ENCODE results near the gene ERCC3. TPM values are rescaled to one million over a fixed set of nuclear protein-coding genes. Genes with fewer than 3 reads are reported as not detected.

Gene ERCC3
- total and polyA plus RNA-seq, 2 donors (not counting 3 experiments of a cell fraction or from before 2014, with no cell fraction given), result 40.7 to 47.3 TPM

- intact Hi-C loops (cut with micrococcal nuclease) (no loop called here), dilution Hi-C loops (cut with MboI; ENCODE audit: extremely low pct_ligation_motif_present, low sequenced_read_pairs) (no loop called here)
- Histone ChIP-seq H3K4me3 (replicated peaks in 1 of 3; ENCODE audit: insufficient read depth in 1 of 3, low read depth in 1 of 3, low read length in 3 of 3) (no peak overlapping the region), H3K27me3 (ENCODE audit: control insufficient read depth in 2 of 2, insufficient read depth in 2 of 2, low read length in 2 of 2) (no peaks in the 10 kb centered on the region), H3K27ac (ENCODE audit: insufficient read depth, low read depth, low read length) (no peak overlapping the region), H3K4me2 (ENCODE audit: insufficient read depth, low read length) (no peak overlapping the region), H3K36me3 (ENCODE audit: control insufficient read depth in 2 of 2, extremely low read depth in 1 of 2, insufficient read depth in 2 of 2, low read length in 2 of 2) (no peaks in the 10 kb centered on the region), H3K9ac (replicated peaks; ENCODE audit: extremely low read depth, insufficient read depth, low read length) (no peak overlapping the region), H3K79me2 (ENCODE audit: control insufficient read depth, insufficient read depth, low read length) (no peaks in the 10 kb centered on the region), H3K4me1 (ENCODE audit: control insufficient read depth, extremely low read depth, insufficient read depth, low read length) (no peaks in the 10 kb centered on the region), H4K20me1 (replicated peaks; ENCODE audit: control insufficient read depth, extremely low read depth, insufficient read depth, low read length) (no peaks in the 10 kb centered on the region), H3K9me1 (replicated peaks; ENCODE audit: control insufficient read depth, extremely low read depth, insufficient read depth, low read length) (no peaks in the 10 kb centered on the region), H2AFZ (ENCODE audit: low read depth, low read length) (no peak overlapping the region), H3K9me3 (replicated peaks; ENCODE audit: control insufficient read depth, insufficient read depth, low read length) (no peaks in the 10 kb centered on the region)
- FAIRE-seq (no peak), DNase-seq (ENCODE audit: low read depth, low spot score) (no peak)
- TF ChIP-seq JUN (IDR thresholded peaks at IDR 0.05; ENCODE audit: borderline replicate concordance, insufficient read depth, insufficient read length, low read depth), result no peak
- no peak for TF ChIP-seq MYC (IDR thresholded peaks at IDR 0.05; ENCODE audit: low read depth, low read length)
- no peak for TF ChIP-seq EZH2 (IDR thresholded peaks at IDR 0.05; ENCODE audit: borderline replicate concordance, low read depth, low read length, severe bottlenecking)
- no peak for TF ChIP-seq POLR2AphosphoS5 (IDR thresholded peaks at IDR 0.05; ENCODE audit: insufficient read depth, low read depth, low read length)
- TF ChIP-seq POLR2A (IDR thresholded peaks at IDR 0.05; ENCODE audit: low read depth, low read length), result no peak
- BruUV-seq (replicated peaks), result no TSS peak
- POLR2A ChIA-PET, result no interaction called here
- CTCF ChIA-PET, result interaction anchor here (1.1 to 1.9 kb wide), 2 partner anchors 123 to 149 kb away, joined by 3 to 7 read pairs; no protein-coding TSS in a partner anchor
Measured at GRCh38 chr2:127330753-127331152, 36.8 kb upstream of the ERCC3 start.

DNA sequence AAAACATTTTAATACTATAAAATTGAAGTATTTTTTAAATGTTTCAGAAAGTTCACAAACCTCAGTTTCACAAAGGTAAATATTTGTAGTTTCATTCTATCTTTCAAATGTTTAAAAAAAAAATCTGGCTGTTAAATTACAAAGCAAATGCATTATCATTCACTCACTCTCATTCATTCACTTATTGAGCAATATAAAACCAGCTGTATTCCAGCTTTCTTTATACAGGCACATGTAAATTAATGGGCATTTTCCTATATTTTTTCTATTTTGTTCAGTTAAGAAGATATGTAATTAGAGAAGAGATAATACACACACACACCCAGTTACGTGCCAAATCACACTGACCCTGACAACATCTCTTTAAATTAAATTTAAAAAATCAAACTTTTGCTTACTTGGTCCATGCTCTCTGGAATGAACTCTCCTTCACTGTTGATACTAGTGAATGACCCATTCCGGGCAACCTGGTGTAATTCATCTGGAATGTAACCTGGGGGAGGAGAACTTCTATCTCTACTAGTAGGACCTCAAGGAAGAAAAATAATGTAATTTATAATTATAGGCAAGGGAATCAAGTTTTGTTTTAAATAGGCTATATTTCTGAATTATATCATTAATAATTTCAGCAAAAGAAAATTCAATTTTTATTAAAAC, 32.5 kb upstream of the ERCC3 start:
- CTCF ChIA-PET, result interaction anchor here (0.6 to 4.5 kb wide), 5 partner anchors 8 to 265 kb away, joined by 3 to 37 read pairs (median 3); partner anchors contain the start of gene ERCC3
- intact Hi-C loops (cut with micrococcal nuclease), result no loop called here

More for the DNA sequence above, 32.5 kb upstream of the ERCC3 start:
- Histone ChIP-seq H3K9me3 (replicated peaks; ENCODE audit: control insufficient read depth, insufficient read depth, low read length) (no peaks in the 10 kb centered on the region), H3K36me3 (ENCODE audit: control insufficient read depth in 2 of 2, extremely low read depth in 1 of 2, insufficient read depth in 2 of 2, low read length in 2 of 2) (peaks cover under 1 to 2% of the 10 kb centered on the region in 2 experiments), H3K9me1 (replicated peaks; ENCODE audit: control insufficient read depth, extremely low read depth, insufficient read depth, low read length) (no peaks in the 10 kb centered on the region), H4K20me1 (replicated peaks; ENCODE audit: control insufficient read depth, extremely low read depth, insufficient read depth, low read length) (no peaks in the 10 kb centered on the region), H3K9ac (replicated peaks; ENCODE audit: extremely low read depth, insufficient read depth, low read length) (no peak overlapping the region), H3K79me2 (ENCODE audit: control insufficient read depth, insufficient read depth, low read length) (no peaks in the 10 kb centered on the region), H3K27ac (ENCODE audit: insufficient read depth, low read depth, low read length) (no peak overlapping the region), H3K4me2 (ENCODE audit: insufficient read depth, low read length) (no peak overlapping the region), H3K4me1 (ENCODE audit: control insufficient read depth, extremely low read depth, insufficient read depth, low read length) (no peaks in the 10 kb centered on the region), H3K27me3 (ENCODE audit: control insufficient read depth in 2 of 2, insufficient read depth in 2 of 2, low read length in 2 of 2) (no peaks in the 10 kb centered on the region), H2AFZ (ENCODE audit: low read depth, low read length) (no peak overlapping the region), H3K4me3 (replicated peaks in 1 of 3; ENCODE audit: insufficient read depth in 1 of 3, low read depth in 1 of 3, low read length in 3 of 3) (no peak overlapping the region)
- no TSS peak for BruUV-seq (replicated peaks)
- POLR2A ChIA-PET, result no interaction called here
- no peak for DNase-seq (ENCODE audit: low read depth, low spot score)
- dilution Hi-C loops (cut with MboI; ENCODE audit: extremely low pct_ligation_motif_present, low sequenced_read_pairs), result no loop called here
- TF ChIP-seq GATA2 (IDR thresholded peaks at IDR 0.05; ENCODE audit: insufficient read depth, insufficient read length, low read depth, low read length) (no peak), POLR2AphosphoS5 (IDR thresholded peaks at IDR 0.05; ENCODE audit: insufficient read depth, low read depth, low read length) (no peak), EZH2 (IDR thresholded peaks at IDR 0.05; ENCODE audit: borderline replicate concordance, low read depth, low read length, severe bottlenecking) (no peak), JUN (IDR thresholded peaks at IDR 0.05; ENCODE audit: borderline replicate concordance, insufficient read depth, insufficient read length, low read depth) (no peak), MYC (IDR thresholded peaks at IDR 0.05; ENCODE audit: low read depth, low read length) (no peak), FOS (IDR thresholded peaks at IDR 0.05; ENCODE audit: borderline replicate concordance, insufficient read depth, low read length) (no peak), POLR2A (IDR thresholded peaks at IDR 0.05; ENCODE audit: low read depth, low read length) (no peak)
- TF ChIP-seq, protein P1, sequence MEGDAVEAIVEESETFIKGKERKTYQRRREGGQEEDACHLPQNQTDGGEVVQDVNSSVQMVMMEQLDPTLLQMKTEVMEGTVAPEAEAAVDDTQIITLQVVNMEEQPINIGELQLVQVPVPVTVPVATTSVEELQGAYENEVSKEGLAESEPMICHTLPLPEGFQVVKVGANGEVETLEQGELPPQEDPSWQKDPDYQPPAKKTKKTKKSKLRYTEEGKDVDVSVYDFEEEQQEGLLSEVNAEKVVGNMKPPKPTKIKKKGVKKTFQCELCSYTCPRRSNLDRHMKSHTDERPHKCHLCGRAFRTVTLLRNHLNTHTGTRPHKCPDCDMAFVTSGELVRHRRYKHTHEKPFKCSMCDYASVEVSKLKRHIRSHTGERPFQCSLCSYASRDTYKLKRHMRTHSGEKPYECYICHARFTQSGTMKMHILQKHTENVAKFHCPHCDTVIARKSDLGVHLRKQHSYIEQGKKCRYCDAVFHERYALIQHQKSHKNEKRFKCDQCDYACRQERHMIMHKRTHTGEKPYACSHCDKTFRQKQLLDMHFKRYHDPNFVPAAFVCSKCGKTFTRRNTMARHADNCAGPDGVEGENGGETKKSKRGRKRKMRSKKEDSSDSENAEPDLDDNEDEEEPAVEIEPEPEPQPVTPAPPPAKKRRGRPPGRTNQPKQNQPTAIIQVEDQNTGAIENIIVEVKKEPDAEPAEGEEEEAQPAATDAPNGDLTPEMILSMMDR (IDR thresholded peaks at IDR 0.05; ENCODE audit: extremely low read depth in 1 of 2, insufficient read depth in 1 of 2, low read depth in 1 of 2, low read length in 2 of 2), result no peak
- TF ChIP-seq, protein P2, sequence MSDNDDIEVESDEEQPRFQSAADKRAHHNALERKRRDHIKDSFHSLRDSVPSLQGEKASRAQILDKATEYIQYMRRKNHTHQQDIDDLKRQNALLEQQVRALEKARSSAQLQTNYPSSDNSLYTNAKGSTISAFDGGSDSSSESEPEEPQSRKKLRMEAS (IDR thresholded peaks at IDR 0.05; ENCODE audit: insufficient read depth, insufficient read length), result no peak
- FAIRE-seq, result no peak
